HT1080 (cell line): Measurements from ENCODE around the gene CD53. TPM values are rescaled to one million over a fixed set of nuclear protein-coding genes. Genes with fewer than 3 reads are reported as not detected.
"Not testable (repeated sequence)": the region's sequence is repeated elsewhere in the genome, so short reads cannot be mapped to it uniquely, and the experiment has no call there.

Experiments
- DNase-seq: peaks from one replicate; pipeline ENCODE4 v3.0.0-alpha.2; 2015; ENCODE audit warnings: low read depth
- total RNA-seq: library from RNA; depleted of rRNA; stranded (reverse); fragments of >200 nt; shearing (Covaris generic); gene quantifications from 2 replicates; pipeline ENCODE4 v1.2.3, GENCODE V29; 2014; rRNA removed

The CD53 gene
- total RNA-seq, 1 experiment from 2014 or later, result 0.32 TPM

DNA sequence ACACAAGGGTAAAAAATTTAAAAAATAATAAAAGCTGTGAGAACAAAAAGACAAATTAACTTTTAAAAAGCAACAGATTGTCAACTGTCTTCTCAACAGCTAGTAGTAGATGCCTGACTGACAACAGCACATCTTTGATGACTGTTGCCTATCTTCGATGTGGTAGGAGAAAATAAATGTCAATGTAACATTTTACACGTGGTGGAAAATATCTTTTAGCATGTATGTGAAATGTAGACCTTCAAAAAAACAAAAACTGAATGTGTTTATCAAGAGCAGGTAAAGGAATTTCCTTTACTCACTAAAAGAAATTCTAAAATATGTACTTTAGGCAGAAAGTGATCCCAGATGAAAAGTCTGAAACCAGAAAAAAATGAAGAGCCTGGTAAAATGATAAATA lies 42.9 kb downstream of the CD53 start:
- no peak for DNase-seq

DNA sequence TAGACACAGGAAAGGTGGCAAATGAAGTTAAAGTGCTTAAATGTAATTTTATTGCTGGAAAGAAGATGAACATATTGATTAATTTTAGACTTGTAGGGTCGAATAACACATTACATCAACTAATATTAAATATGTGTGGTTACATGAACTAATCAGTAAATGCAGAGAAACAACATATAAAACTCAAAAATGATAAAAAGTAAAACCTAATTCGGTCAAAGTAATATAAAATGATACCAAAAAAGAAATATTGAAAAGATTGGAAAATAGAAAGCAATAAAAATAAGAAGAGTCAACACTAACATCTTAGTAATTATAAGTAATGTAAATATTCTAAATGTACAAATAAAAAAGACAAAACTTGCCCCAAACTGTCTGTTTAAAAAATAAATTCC lies 43.3 kb downstream of the CD53 start:
- DNase-seq, result no peak

DNA sequence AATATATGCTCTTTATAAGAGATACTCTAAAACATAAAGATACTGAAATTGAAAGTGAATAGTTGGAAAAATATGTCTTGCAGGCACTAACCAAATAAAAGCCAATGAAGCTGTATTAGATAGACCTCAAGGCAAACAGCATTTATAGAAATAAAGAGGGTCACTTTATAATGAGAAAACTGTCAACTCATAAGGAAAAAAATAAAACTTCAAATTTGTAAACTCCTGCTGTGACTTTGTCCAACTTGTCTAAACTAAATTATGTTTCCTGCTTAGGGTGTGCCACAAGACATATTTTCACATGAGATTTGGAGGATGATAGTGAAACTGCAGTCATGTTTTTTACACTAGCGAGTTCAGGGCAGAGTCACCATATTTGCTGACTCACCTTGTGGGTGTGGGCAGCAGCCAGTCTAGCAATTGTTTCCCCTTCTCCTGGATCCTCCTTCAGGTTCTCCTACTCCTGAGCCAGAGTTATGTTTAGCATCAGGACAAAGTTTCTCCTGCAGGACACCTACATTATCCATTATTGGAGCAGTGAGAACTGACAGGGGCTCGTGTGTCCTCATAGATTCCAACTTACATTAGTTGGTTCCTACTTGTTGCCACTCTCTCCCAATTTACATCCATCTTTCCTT lies 43.8 kb downstream of the CD53 start:
- DNase-seq, result peak; percentile 65

DNA sequence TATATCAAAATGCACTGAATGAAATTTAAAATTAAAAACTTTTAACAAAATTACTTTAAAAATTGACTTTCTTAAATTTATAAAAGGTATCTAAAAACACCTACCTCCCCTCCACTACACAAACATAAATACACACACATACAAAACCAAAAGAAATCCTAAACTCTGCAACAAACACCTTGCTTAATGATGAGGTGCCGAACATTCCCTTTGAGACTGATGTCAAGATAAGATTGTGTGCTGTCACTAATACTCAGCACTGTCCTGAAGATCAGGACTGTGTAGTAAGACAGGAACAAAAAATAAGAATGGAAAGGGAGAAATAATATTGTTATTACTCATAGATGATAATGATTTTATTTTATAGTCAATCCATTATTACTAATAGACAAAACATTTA lies 45.1 kb downstream of the CD53 start:
- DNase-seq, result no peak

DNA sequence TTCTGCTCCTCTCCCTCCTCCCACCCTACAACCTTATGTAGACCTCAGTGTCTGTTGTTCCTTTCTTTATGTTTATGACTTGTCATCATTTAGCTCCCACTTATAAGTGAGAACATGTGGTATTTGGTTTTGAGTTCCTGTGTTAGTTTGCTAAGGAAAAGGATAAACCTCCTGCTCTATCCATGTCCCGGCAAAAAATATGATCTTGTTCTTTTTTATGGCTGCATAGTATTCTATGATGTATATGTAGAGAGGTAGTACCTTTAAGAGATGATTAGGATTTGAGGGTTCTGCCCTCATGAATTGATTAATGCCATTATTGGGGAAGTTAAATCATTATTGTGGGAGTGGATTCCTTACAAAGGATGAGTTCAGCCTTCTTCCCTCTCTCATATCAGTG lies 49.0 kb downstream of the CD53 start:
- no peak for DNase-seq

DNA sequence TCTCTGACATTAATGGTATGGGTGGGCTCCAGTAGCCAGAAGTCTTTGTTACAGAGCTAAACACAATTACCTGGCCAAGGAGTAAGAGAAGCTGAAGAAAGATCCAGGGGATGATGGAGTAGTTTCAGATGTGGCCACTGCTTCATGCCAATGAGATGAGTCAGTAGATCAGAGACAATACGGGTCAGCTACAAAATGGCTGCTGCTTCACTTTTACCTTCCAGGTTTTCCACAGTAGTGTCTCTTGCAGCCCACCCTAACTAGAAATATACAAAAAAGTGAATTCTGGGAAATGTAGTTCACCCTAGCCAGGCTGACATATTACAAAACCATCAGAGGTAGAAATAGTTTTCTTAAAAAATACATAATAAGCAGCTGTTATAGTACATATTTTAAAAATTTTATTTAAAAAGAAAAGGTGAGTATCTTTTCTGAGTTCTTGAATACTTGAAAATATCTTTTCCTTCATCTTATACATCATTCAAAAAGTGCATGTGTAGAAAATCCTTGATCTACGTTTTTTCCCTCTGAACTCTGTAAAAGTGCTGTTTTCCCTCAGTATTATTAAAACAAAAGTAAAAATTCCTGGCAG lies 54.6 kb downstream of the CD53 start:
- DNase-seq, result peak; percentile 43

DNA sequence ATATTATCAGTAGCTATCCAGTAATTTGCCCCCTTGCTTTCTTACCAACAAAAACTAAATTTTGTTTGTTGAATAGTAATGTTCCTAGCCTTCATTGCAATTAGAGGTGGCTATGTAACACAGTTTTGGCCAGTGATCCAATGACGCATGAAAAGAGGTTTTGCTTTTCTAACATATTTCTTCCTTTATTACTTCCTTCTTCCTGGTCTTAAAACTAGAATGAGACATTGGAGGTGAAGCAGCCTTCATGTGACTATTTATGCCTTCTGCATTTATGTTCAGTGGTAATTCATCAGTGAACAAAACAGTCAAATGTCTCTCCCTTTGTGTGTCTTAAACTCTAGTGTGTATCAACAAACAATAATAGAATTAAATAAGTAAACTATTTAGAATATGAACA lies 55.2 kb downstream of the CD53 start:
- no peak for DNase-seq

DNA sequence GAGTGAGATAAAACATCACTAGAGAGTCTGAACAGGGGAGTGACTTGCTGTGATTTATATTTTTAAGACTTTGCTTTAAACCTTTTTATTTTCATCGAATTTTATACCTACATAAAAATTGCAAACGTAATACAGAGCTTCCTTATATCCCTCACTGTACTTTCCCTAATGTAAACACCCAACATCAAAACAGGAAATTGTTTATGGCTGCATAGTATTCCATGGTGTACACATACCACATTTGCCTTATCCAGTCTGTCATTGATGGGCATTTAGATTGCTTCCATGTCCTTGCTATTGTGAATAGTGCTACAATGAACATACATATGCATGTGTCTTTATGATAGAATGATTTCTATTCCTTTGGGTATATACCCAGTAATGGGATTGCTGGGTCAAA lies 56.0 kb downstream of the CD53 start:
- DNase-seq, result no peak

DNA sequence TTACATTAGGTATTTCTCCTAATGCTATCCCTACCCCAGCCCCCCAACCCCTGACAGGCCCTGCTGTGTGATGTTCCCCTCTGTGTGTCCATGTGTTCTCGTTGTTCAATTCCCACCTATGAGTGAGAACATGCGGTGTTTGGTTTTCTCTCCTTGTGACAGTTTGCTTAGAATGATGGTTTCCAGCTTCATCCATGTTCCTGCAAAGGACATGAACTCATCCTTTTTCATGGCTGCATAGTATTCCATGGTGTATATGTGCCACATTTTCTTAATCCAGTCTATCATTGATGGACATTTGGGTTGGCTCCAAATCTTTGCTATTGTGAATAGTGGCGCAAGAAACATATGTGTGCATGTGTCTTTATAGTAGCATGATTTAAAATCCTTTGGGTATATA lies 58.1 kb downstream of the CD53 start:
- DNase-seq, result not testable (repeated sequence)

DNA sequence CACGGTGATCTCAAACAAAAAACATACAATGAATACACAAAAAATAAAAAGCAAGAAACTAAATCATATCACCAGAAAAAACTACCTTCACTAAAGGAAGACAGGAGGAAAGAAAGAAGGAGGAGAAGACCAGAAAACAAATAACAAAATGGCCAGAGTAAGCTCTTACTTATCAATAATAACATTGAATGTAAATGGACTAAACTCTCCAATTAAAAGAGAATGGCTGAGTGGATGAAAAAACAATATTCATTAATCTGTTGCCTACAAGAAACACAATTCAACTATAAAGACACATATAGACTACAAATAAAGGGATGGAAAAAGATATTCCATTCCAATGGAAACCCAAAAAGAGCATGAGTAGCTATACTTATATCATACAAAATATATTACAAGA lies 63.6 kb downstream of the CD53 start:
- DNase-seq, result no peak

DNA sequence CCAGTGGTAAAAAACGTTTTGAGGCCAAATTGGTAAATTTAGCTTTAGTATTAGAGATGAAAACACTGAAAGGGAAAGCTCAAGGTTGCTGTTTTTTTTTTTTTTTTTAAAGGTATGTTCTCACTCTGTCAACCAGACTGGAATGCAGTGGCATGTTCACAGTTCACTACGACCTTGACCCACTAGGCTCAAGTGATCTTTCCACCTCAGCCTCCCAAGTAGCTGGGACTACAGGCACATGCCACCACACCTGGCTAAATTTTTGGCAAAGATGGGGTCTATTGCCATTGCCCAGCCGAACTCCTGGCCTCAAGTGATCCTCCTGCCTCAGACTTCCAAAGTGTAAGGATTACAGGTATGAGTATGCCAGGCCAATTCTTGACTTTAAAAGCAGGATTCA lies 71.9 kb downstream of the CD53 start:
- no peak for DNase-seq

DNA sequence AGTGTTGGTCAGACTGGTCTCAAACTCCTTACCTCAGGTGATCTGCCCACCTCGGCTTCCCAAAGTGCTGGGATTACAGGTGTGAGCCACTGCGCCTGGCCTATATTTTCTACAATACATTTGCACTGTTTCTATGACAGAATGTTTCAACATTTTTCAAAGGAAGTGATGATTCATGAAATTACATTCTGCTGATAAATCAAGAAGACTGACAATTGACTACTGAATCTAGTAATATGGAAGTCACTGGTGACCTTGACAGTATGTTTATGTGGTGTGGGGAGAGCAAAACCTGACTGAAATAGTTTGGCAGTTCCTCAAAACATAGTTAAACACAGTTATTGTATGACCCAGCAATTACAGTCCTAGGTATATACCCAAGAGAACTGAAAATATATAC lies 72.7 kb downstream of the CD53 start:
- no peak for DNase-seq

DNA sequence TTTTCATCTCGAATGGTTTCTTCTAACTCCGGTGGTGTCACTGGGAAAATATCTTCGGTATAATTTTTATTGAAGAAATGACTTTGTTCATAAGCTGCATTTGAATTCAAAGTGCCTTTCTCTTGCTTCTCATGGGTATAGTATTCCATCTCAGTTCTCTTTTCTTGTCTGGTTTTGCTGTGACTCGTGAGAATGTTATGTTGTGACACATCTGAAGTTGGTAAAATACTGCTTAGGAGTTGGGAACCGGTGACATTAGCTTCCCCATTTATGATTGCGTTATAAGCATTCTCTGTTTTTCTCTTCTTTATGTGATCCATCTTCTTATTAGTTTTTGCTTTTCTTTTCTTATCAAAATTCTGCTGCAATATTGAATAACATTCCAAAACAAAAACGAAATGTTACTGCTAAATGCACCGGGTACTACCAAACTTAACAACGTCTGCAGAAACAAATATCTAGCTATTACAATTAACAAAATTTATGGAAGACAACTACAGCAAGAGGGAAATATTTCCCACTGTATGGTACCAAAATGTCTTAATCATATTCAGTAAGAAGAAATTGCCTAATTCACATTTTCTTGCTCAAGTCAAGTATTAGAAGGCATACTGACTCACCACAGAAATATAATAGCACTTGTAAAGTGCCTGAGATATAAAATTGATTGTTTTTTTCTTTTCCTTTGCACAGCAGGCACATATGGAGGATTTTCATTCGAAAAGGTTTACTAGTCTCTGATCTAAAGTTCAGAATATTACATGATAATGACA lies 75.3 kb downstream of the CD53 start:
- peak; percentile 56 for DNase-seq

Other genes with a start within 250 kb of the CD53 start
- not detected in 2 replicates for gene KCNA3, start 198.2 kb upstream of the CD53 start, total RNA-seq
- 15.0 and 20.6 TPM in 2 replicates for gene LRIF1, start 90.8 kb downstream of the CD53 start, total RNA-seq